ENCODE measurements around the gene PKHD1.

The PKHD1 gene

DNA sequence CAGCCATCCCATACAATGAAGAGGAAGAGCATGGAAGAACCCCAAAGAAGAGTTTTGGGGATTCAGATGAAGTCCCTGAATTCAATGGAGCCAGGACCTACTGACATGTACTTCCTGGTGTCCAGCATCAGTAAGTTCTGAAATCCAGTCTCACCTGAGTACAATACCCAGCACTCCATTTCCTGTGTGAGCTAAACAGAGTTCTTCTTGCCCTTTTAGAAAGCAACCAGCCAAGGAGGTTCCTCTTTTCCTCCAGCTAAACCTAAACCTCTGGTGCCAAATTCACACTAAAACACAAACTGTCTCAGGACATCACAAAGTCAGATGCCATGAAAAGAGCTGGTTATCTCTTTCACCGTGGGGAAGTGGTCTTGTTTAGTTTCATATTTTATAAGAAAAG is 71.5 kb downstream of the PKHD1 start:
- no peak for DNase-seq (ENCODE audit: low read depth)
- H3K4me3 ChIP-seq (ENCODE audit: low read depth, low read length): no peak overlapping the region
- TF ChIP-seq, protein P1, sequence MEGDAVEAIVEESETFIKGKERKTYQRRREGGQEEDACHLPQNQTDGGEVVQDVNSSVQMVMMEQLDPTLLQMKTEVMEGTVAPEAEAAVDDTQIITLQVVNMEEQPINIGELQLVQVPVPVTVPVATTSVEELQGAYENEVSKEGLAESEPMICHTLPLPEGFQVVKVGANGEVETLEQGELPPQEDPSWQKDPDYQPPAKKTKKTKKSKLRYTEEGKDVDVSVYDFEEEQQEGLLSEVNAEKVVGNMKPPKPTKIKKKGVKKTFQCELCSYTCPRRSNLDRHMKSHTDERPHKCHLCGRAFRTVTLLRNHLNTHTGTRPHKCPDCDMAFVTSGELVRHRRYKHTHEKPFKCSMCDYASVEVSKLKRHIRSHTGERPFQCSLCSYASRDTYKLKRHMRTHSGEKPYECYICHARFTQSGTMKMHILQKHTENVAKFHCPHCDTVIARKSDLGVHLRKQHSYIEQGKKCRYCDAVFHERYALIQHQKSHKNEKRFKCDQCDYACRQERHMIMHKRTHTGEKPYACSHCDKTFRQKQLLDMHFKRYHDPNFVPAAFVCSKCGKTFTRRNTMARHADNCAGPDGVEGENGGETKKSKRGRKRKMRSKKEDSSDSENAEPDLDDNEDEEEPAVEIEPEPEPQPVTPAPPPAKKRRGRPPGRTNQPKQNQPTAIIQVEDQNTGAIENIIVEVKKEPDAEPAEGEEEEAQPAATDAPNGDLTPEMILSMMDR (IDR thresholded peaks at IDR 0.05; ENCODE audit: low read depth, low read length): no peak
- TF ChIP-seq MYC (IDR thresholded peaks at IDR 0.05; ENCODE audit: low read depth, low read length) (no peak), POLR2A (IDR thresholded peaks at IDR 0.05; ENCODE audit: extremely low read depth, insufficient read length) (no peak)
- TF ChIP-seq, protein P2, sequence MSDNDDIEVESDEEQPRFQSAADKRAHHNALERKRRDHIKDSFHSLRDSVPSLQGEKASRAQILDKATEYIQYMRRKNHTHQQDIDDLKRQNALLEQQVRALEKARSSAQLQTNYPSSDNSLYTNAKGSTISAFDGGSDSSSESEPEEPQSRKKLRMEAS (IDR thresholded peaks at IDR 0.05; ENCODE audit: low read depth, low read length): no peak

DNA sequence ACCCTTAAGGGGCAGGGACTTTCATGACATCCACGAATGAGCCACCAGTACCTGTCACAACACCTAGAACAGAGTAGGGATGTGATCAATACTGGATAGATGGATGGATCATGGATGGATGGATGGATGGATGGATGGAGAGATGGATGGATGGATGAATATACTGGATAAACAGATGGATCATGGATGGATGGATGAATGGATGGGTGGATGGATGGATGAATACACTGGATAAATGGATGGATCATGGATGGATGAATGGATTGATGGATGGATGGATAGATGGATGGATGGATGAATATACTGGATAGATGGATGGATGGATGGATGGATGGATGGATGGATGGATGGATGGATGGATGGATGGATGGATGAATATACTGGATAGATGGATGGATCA is 73.0 kb downstream of the PKHD1 start:
- no peak for TF ChIP-seq POLR2A (IDR thresholded peaks at IDR 0.05; ENCODE audit: extremely low read depth, insufficient read length)

DNA sequence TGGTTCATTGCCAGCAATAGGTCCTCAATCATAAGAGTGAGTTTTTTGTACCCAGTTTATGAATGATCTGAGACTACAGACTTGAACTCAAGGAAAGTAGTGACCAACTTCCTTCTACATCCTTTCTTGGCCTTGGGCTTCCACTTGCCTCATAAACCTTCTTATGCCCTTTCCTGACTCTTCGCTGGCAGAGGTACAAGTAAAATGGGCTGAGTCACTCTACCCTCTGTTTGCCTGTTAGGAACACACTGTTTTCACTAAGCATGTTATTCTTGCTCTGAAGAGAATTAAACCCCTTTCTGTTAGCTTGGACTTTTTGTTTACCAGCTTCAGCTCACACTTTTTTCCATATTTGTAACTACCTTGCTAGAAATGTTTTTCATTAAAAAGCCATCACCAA is 74.4 kb downstream of the PKHD1 start:
- DNase-seq (ENCODE audit: low read depth): no peak
- TF ChIP-seq, protein P2 (IDR thresholded peaks at IDR 0.05; ENCODE audit: low read depth, low read length): no peak
- TF ChIP-seq MYC (IDR thresholded peaks at IDR 0.05; ENCODE audit: low read depth, low read length): no peak
- TF ChIP-seq POLR2A (IDR thresholded peaks at IDR 0.05; ENCODE audit: extremely low read depth, insufficient read length): no peak
- TF ChIP-seq, protein P1 (IDR thresholded peaks at IDR 0.05; ENCODE audit: low read depth, low read length): no peak
- no peak overlapping the region for H3K4me3 ChIP-seq (ENCODE audit: low read depth, low read length)

More for the DNA sequence above, 73.0 kb downstream of the PKHD1 start:
- DNase-seq (ENCODE audit: low read depth): no peak
- no peak overlapping the region for H3K4me3 ChIP-seq (ENCODE audit: low read depth, low read length)

DNA sequence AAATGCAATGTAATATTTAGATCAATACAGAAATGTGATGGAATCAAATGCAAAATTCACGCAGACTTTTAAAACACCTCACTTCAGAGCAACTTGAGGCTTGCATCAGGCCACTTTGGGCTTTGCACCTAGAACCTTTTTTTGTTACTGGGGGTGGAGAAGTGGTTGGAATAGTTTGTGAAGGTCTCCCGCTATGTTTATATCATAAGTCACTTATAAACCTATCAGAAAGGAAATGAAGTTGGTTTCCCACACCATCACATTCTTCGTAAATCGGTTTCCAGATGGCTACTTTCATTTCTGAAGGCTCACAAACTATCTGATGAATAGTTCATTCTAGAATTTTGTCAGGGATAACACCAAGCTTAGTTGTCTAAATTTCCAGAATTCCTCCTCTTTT is 74.8 kb downstream of the PKHD1 start:
- no peak for DNase-seq (ENCODE audit: low read depth)
- no peak for TF ChIP-seq MYC (IDR thresholded peaks at IDR 0.05; ENCODE audit: low read depth, low read length)
- TF ChIP-seq, protein P1 (IDR thresholded peaks at IDR 0.05; ENCODE audit: low read depth, low read length): no peak
- H3K4me3 ChIP-seq (ENCODE audit: low read depth, low read length): no peak overlapping the region

DNA sequence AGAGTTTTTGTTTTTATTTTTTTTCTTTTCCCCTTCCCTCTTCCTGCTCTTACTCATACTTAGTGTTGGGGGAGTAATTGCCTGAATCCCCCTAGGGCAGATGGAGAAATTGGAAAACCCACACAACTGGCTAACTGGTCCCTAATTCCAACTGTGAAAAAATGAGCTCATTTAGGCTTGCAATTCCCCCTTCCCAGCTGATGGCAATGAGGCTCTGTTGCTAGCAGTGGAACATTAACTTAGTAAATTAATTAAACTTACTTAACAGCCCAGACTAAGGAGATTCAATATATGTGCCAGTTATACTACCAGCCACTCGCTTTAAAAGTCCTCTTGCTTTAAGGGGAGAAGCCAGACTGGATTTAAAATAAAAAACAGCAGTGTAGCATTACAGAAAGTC is 76.6 kb downstream of the PKHD1 start:
- DNase-seq (ENCODE audit: low read depth): no peak
- H3K4me3 ChIP-seq (ENCODE audit: low read depth, low read length): no peak overlapping the region
- no peak for TF ChIP-seq MYC (IDR thresholded peaks at IDR 0.05; ENCODE audit: low read depth, low read length)
- TF ChIP-seq, protein P2 (IDR thresholded peaks at IDR 0.05; ENCODE audit: low read depth, low read length): no peak
- TF ChIP-seq, protein P1 (IDR thresholded peaks at IDR 0.05; ENCODE audit: low read depth, low read length): no peak
- TF ChIP-seq POLR2A (IDR thresholded peaks at IDR 0.05; ENCODE audit: extremely low read depth, insufficient read length): no peak

DNA sequence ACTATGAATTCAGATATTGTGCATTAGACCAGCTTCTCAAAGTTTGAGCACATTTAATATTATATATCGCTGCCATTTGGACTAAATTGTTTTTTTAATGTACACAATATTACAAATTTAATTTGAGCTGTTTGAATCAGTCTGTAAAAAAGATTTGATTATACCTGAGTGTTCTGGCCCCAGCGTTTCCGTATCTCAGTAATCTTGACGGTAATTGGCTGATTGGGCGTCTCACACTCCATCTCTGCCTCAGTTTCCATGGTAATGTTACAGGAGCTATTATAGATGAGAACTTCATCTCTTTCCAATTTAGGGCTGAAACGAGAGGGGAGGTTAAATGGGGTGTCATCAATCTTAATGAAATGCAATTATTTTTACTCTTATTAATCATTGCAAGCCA is 77.3 kb downstream of the PKHD1 start:
- TF ChIP-seq, protein P2 (IDR thresholded peaks at IDR 0.05; ENCODE audit: low read depth, low read length): no peak
- no peak for TF ChIP-seq MYC (IDR thresholded peaks at IDR 0.05; ENCODE audit: low read depth, low read length)
- TF ChIP-seq, protein P1 (IDR thresholded peaks at IDR 0.05; ENCODE audit: low read depth, low read length): no peak
- H3K4me3 ChIP-seq (ENCODE audit: low read depth, low read length): no peak overlapping the region
- no peak for DNase-seq (ENCODE audit: low read depth)
